HG03039 (cell line): Measurements from ENCODE around the gene HM13.
"Not testable (repeated sequence)": the region's sequence is repeated elsewhere in the genome, so short reads cannot be mapped to it uniquely, and the experiment has no call there.

Experiments
- ATAC-seq: cut with Tn5 transposase; IDR thresholded peaks from one replicate; pipeline ENCODE4 v1.9.1; 2021; ENCODE audit warnings: mild to moderate bottlenecking, moderate library complexity; ENCODE audit not compliant: unreplicated experiment

Gene HM13

GRCh38 chr20:31542201-31542842 lies 28.1 kb downstream of the HM13 start:
- no peak for ATAC-seq

GRCh38 chr20:31542963-31543362 lies 28.7 kb downstream of the HM13 start:
- ATAC-seq, result no peak

GRCh38 chr20:31543966-31544598 lies 29.8 kb downstream of the HM13 start:
- no peak for ATAC-seq

GRCh38 chr20:31544600-31544999 lies 30.4 kb downstream of the HM13 start:
- ATAC-seq, result no peak

GRCh38 chr20:31545621-31546040 lies 31.4 kb downstream of the HM13 start:
- not testable (repeated sequence) for ATAC-seq

- ATAC-seq, result peak; percentile 53
Observed at GRCh38 chr20:31547017-31547675, 32.9 kb downstream of the HM13 start.

GRCh38 chr20:31547720-31548298 lies 33.6 kb downstream of the HM13 start:
- ATAC-seq, result no peak

GRCh38 chr20:31548820-31549512 lies 34.7 kb downstream of the HM13 start:
- ATAC-seq, result no peak

- no peak for ATAC-seq
Observed at GRCh38 chr20:31549513-31549880, 35.3 kb downstream of the HM13 start.

- no peak for ATAC-seq
Observed at GRCh38 chr20:31550099-31550498, 35.9 kb downstream of the HM13 start.

GRCh38 chr20:31551163-31552081 lies 37.2 kb downstream of the HM13 start:
- no peak for ATAC-seq

- no peak for ATAC-seq
Observed at GRCh38 chr20:31555203-31555775, 41.0 kb downstream of the HM13 start.

- ATAC-seq, result no peak
Observed at GRCh38 chr20:31559704-31560093, 45.5 kb downstream of the HM13 start.

- ATAC-seq, result no peak
Observed at GRCh38 chr20:31560094-31560745, 46.0 kb downstream of the HM13 start.

GRCh38 chr20:31560746-31561598 lies 46.7 kb downstream of the HM13 start:
- no peak for ATAC-seq

GRCh38 chr20:31562241-31562640 lies 48.0 kb downstream of the HM13 start:
- no peak for ATAC-seq

GRCh38 chr20:31564284-31564683 lies 50.0 kb downstream of the HM13 start:
- no peak for ATAC-seq

- no peak for ATAC-seq
Observed at GRCh38 chr20:31565699-31566318, 51.6 kb downstream of the HM13 start.
